IMR-90 (cell line): ENCODE results near the gene RGS17. TPM values are rescaled to one million over a fixed set of nuclear protein-coding genes. Genes with fewer than 3 reads are reported as not detected.
"Not testable (repeated sequence)": the region's sequence is repeated elsewhere in the genome, so short reads cannot be mapped to it uniquely, and the experiment has no call there.

Experiments
- ATAC-seq: fragments of 200-7000 bp; cut with Tn5 transposase; 2 replicates; pipeline ENCODE4 v1.9.1; 2020; ENCODE audit warnings: low read depth, mild to moderate bottlenecking, moderate library complexity
- BruUV-seq: library from RNA; stranded (reverse); fragments of 400-500 nt; replicated peaks from 2 replicates; lab custom pipeline; 2021; lab: Mats Ljungman, UMichigan
- CTCF ChIA-PET: fragments of 300-600 bp; formaldehyde crosslinking; extraction: SDS; loops from one replicate; lab custom pipeline; 2021; ENCODE audit warnings: antibody characterized with exemption; lab: Yijun Ruan, JAX
- POLR2A ChIA-PET: fragments of 300-600 bp; sonication (Branson Sonifier 250); formaldehyde crosslinking; loops from one replicate; lab custom pipeline; 2022; ENCODE audit warnings: antibody characterized with exemption; ENCODE audit not compliant: unreplicated experiment; lab: Charles Lee
- DNase-seq: peaks from one replicate; pipeline ENCODE4 v3.0.0; 2013
- H2AFZ ChIP-seq: replicated peaks from 2 replicates; pipeline ENCODE3; 2013; ENCODE audit warnings: low read length, mild to moderate bottlenecking; ENCODE audit not compliant: poor library complexity
- H2AK5ac ChIP-seq: 2 replicates; pipeline ENCODE4 v1.6.1; 2013; ENCODE audit warnings: low read depth, low read length, inconsistent platforms
- H2AK9ac ChIP-seq: replicated peaks from 2 replicates; pipeline ENCODE3; 2013; ENCODE audit warnings: mild to moderate bottlenecking, low read depth, low read length, moderate library complexity; ENCODE audit not compliant: poor library complexity
- H2BK120ac ChIP-seq: 2 replicates; pipeline ENCODE4 v1.6.1; 2013; ENCODE audit warnings: low read depth, low read length, inconsistent platforms
- H2BK15ac ChIP-seq: 3 replicates; pipeline ENCODE4 v1.6.1; 2013; ENCODE audit warnings: low read depth, low read length, inconsistent platforms
- H2BK20ac ChIP-seq: 2 replicates; pipeline ENCODE4 v1.6.1; 2013; ENCODE audit warnings: low read depth, mild to moderate bottlenecking, inconsistent platforms, low read length, moderate library complexity
- H2BK5ac ChIP-seq: 2 replicates; pipeline ENCODE4 v1.6.1; 2013; ENCODE audit warnings: mild to moderate bottlenecking, low read depth, low read length, inconsistent platforms; ENCODE audit not compliant: poor library complexity, severe bottlenecking
- H3K14ac ChIP-seq: replicated peaks from 2 replicates; pipeline ENCODE4 v1.6.1; 2013; ENCODE audit warnings: low read depth, low read length, inconsistent platforms
- H3K18ac ChIP-seq: 2 replicates; pipeline ENCODE4 v1.6.1; 2013; ENCODE audit warnings: low read depth, low read length, control low read depth
- H3K23ac ChIP-seq: 2 replicates; pipeline ENCODE4 v1.6.1; 2013; ENCODE audit warnings: low read depth, low read length, inconsistent platforms
- H3K27ac ChIP-seq: 2 replicates; pipeline ENCODE4 v1.5.1; 2013; ENCODE audit warnings: mild to moderate bottlenecking, control low read depth, low read length; ENCODE audit not compliant: insufficient read depth
- H3K27me3 ChIP-seq: 2 replicates; pipeline ENCODE4 v1.6.1; 2013; ENCODE audit warnings: low read length; ENCODE audit not compliant: control insufficient read depth, insufficient read depth
- H3K36me3 ChIP-seq: 2 replicates; pipeline ENCODE4 v1.6.1; 2013; ENCODE audit warnings: low read length, mixed read lengths; ENCODE audit not compliant: control insufficient read depth, insufficient read depth
- H3K4ac ChIP-seq: 2 replicates; pipeline ENCODE4 v1.6.1; 2013; ENCODE audit warnings: low read depth, low read length, inconsistent platforms
- H3K4me1 ChIP-seq: 2 replicates; pipeline ENCODE4 v1.6.1; 2013; ENCODE audit warnings: low read length, mixed read lengths; ENCODE audit not compliant: control insufficient read depth, insufficient read depth
- H3K4me2 ChIP-seq: 2 replicates; pipeline ENCODE4 v1.6.1; 2013; ENCODE audit warnings: low read depth, mild to moderate bottlenecking, control low read depth, low read length, moderate library complexity
- H3K4me3 ChIP-seq: 2 replicates; pipeline ENCODE4 v1.5.1; 2013; ENCODE audit warnings: low read depth, mild to moderate bottlenecking, control low read depth, low read length, moderate library complexity; ENCODE audit not compliant: insufficient read depth
- H3K56ac ChIP-seq: 2 replicates; pipeline ENCODE4 v1.6.1; 2013; ENCODE audit warnings: low read length, inconsistent platforms; ENCODE audit not compliant: insufficient read depth; ENCODE audit errors: extremely low read depth
- H3K79me1 ChIP-seq, 2 experiments: 2 replicates each; pipeline ENCODE4 v1.6.1; 2013; ENCODE audit warnings: low read length in 2 of 2, inconsistent platforms in 1 of 2, low read depth in 1 of 2
- H3K9ac ChIP-seq: 2 replicates; pipeline ENCODE4 v1.6.1; 2013; ENCODE audit warnings: low read depth, low read length, control low read depth
- H3K9me1 ChIP-seq: 2 replicates; pipeline ENCODE4 v1.6.1; 2013; ENCODE audit warnings: low read length, inconsistent platforms; ENCODE audit not compliant: insufficient read depth
- H3K9me3 ChIP-seq: 2 replicates; pipeline ENCODE4 v1.6.1; 2013; ENCODE audit warnings: low read length; ENCODE audit not compliant: control insufficient read depth, insufficient read depth
- H4K20me1 ChIP-seq: 2 replicates; pipeline ENCODE4 v1.6.1; 2013; ENCODE audit warnings: low read length, inconsistent platforms; ENCODE audit not compliant: insufficient read depth
- H4K5ac ChIP-seq: 2 replicates; pipeline ENCODE4 v1.6.1; 2013; ENCODE audit warnings: mild to moderate bottlenecking, low read depth, low read length, control low read depth
- H4K8ac ChIP-seq, 2 experiments: 2 replicates each; pipeline ENCODE4 v1.6.1; 2013; ENCODE audit warnings: low read depth in 2 of 2, low read length in 2 of 2, control low read depth in 1 of 2, inconsistent platforms in 1 of 2
- H4K91ac ChIP-seq: 2 replicates; pipeline ENCODE4 v1.6.1; 2013; ENCODE audit warnings: low read depth, low read length, inconsistent platforms; ENCODE audit not compliant: insufficient read depth
- BHLHE40 ChIP-seq: fragments of 150-350 bp; IDR thresholded peaks from 2 replicates; pipeline ENCODE4 v1.6.1; 2016; ENCODE audit warnings: mild to moderate bottlenecking, low read depth, low read length
- FOS ChIP-seq: fragments of 150-350 bp; IDR thresholded peaks from 2 replicates; pipeline ENCODE4 v1.6.1; 2016; ENCODE audit warnings: low read depth, low read length
- MAFK ChIP-seq: IDR thresholded peaks from 2 replicates; pipeline ENCODE4 v1.6.1; 2012; ENCODE audit warnings: low read depth, low read length, improper control_type of control experiment
- MAZ ChIP-seq: IDR thresholded peaks from 2 replicates; pipeline ENCODE4 v1.6.1; 2012; ENCODE audit warnings: low read depth, mild to moderate bottlenecking, low read length, improper control_type of control experiment, moderate library complexity, borderline replicate concordance
- MXI1 ChIP-seq: IDR thresholded peaks from 2 replicates; pipeline ENCODE4 v1.6.1; 2012; ENCODE audit warnings: low read depth, mild to moderate bottlenecking, low read length, moderate library complexity, borderline replicate concordance
- NFE2L2 ChIP-seq: fragments of 150-350 bp; IDR thresholded peaks from 2 replicates; pipeline ENCODE4 v1.6.1; 2016; ENCODE audit warnings: low read depth, mild to moderate bottlenecking, low read length
- POLR2A ChIP-seq: IDR thresholded peaks from 2 replicates; pipeline ENCODE4 v1.6.1; 2012; ENCODE audit warnings: mild to moderate bottlenecking, low read depth, low read length
- WGBS, 2 experiments: methylation state at CpG; one replicate each; pipeline versions ENCODE4 v1.1.5 to v1.1.7; 2013; ENCODE audit warnings: missing lambda C conversion rate in 2 of 2; ENCODE audit not compliant: insufficient read length in 1 of 2; ENCODE audit errors: extremely low coverage in 2 of 2; 5-methylcytosine and 5-hydroxymethylcytosine counted together
- dilution Hi-C: fragments of 300-500 bp; cut with HindIII; formaldehyde crosslinking; loops from one replicate; pipeline ENCODE4 v1.14.3; 2018; ENCODE audit warnings: low sequenced_read_pairs; ENCODE audit not compliant: unreplicated experiment
- in situ Hi-C: fragments of 300-500 bp; cut with MboI; formaldehyde crosslinking; loops from 3 replicates; pipeline ENCODE4 v1.14.3; 2019; ENCODE audit warnings: low sequenced_read_pairs, inconsistent platforms, mixed read lengths
- intact Hi-C: fragments of 100-400 bp; cut with micrococcal nuclease; formaldehyde crosslinking; loops from 2 replicates; pipeline ENCODE4 v1.10.0; 2022
- polyA plus RNA-seq, 3 experiments: library from polyadenylated mRNA; depleted of rRNA; stranded (reverse); fragments of >200 nt; gene quantifications; 2 replicates each; pipeline ENCODE4 v1.2.3, GENCODE V29; 2012; ENCODE audit warnings: low replicate concordance in 1 of 3
- total RNA-seq: library from RNA; depleted of rRNA; stranded (reverse); fragments of >200 nt; gene quantifications from 2 replicates; pipeline ENCODE4 v1.2.3, GENCODE V29; 2012

Gene RGS17
- total and polyA plus RNA-seq, 2 of the 4 experiments (the other 2 are of a cell fraction), result 0.75 to 1.4 TPM

- ChIA-PET CTCF (no interaction called here), POLR2A (no interaction called here)
- DNase-seq (no peak), ATAC-seq (no peak)
- Histone ChIP-seq H2BK120ac (no peak overlapping the region), H2BK20ac (no peak overlapping the region), H4K5ac (no peak overlapping the region), H3K27me3 (no peaks in the 10 kb centered on the region), H3K9me3 (no peaks in the 10 kb centered on the region), H2BK5ac (no peak overlapping the region), H3K14ac (no peak overlapping the region), H3K79me1 (peaks cover 4 to 18% of the 10 kb centered on the region in 2 experiments; a peak in 2 of 4 replicates), H3K23ac (no peak overlapping the region), H2AFZ (no peak overlapping the region), H3K9ac (no peak overlapping the region), H2AK9ac (no peak overlapping the region), H3K9me1 (no peaks in the 10 kb centered on the region), H3K4me2 (no peak overlapping the region), H3K4me1 (peaks cover 5% of the 10 kb centered on the region), H4K91ac (no peak overlapping the region), H3K56ac (no peak overlapping the region), H3K4ac (no peak overlapping the region), H2AK5ac (no peak overlapping the region), H4K20me1 (peaks cover 7% of the 10 kb centered on the region; the same call in 1 of the 2 replicates), H4K8ac (no peak overlapping the region), H3K36me3 (0 out of 2 replicates have a peak, but pooled peaks cover 1% of the 10 kb centered on the region), H2BK15ac (no peak overlapping the region), H3K18ac (no peak overlapping the region), H3K27ac (no peak overlapping the region), H3K4me3 (no peak overlapping the region)
- BruUV-seq, result no TSS peak
- TF ChIP-seq MAFK, result no peak
- no peak for TF ChIP-seq MXI1
- TF ChIP-seq MAZ, result no peak
- TF ChIP-seq NFE2L2, result no peak
- TF ChIP-seq BHLHE40, result no peak
- TF ChIP-seq POLR2A, result no peak
- no peak for TF ChIP-seq FOS
- intact Hi-C loops, result no loop called here
- dilution Hi-C loops, result no loop called here
- WGBS, 2 experiments, result no CpG with 5 or more reads among the region's 2 CpGs
- in situ Hi-C loops, result no loop called here
Measured at GRCh38 chr6:152986978-152987377, 144.1 kb downstream of the RGS17 start.

DNA sequence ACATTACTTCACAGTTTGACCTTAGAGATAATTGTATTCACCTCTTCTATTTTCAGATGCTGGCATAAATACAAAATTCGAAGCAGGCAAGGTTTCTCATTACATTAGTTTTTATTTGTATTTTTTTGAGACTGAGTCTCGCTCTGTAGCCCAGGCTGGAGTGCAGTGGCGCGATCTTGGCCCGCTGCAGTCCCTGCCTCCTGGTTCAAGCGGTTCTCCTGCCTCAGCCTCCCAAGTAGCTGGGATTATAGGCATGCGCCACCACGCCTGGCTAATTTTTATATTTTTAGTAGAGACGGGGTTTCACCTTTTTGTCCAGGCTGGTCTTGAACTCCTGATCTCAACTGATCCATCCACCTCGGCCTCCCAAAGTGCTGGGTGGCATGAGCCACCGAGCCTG, 145.8 kb downstream of the RGS17 start:
- H3K4me2 ChIP-seq, H3K36me3 ChIP-seq, H2AFZ ChIP-seq, H2BK15ac ChIP-seq, H2BK120ac ChIP-seq, H2AK5ac ChIP-seq, intact Hi-C loops, H3K14ac ChIP-seq, H4K8ac ChIP-seq, H2BK5ac ChIP-seq, H2BK20ac ChIP-seq, H3K4me3 ChIP-seq, H4K5ac ChIP-seq, H4K91ac ChIP-seq, DNase-seq, BruUV-seq, H3K27me3 ChIP-seq, H3K27ac ChIP-seq, H2AK9ac ChIP-seq, in situ Hi-C loops, CTCF ChIA-PET, dilution Hi-C loops, H3K9me3 ChIP-seq, H3K4me1 ChIP-seq, H3K9me1 ChIP-seq, H3K9ac ChIP-seq, ATAC-seq, H3K18ac ChIP-seq, H3K56ac ChIP-seq, H4K20me1 ChIP-seq: not testable (repeated sequence)
- Histone ChIP-seq H3K4ac (peak overlapping the region; percentile 12), H3K79me1 (peaks cover 4 to 18% of the 10 kb centered on the region in 2 experiments; a peak in 2 of 4 replicates), H3K23ac (0 out of 2 replicates have a peak overlapping the region, but pooled peaks have one; percentile 89)
- POLR2A ChIA-PET, result interaction anchor here (0.6 kb wide), 1 partner anchor 37 kb away, joined by 10 read pairs; no protein-coding TSS in a partner anchor
- no CpG with 5 or more reads among the region's 11 CpGs for WGBS, 2 experiments
